Stomach smooth muscle (tissue), 2 donors: ENCODE measurements around the gene DNAH5.

Experiments
- H3K27ac ChIP-seq: one replicate; pipeline ENCODE4 v1.7.0; 2013; ENCODE audit warnings: mild to moderate bottlenecking, low read length, inconsistent platforms
- H3K27me3 ChIP-seq, 2 donors: one replicate each; pipeline ENCODE4 v1.7.0; 2013; ENCODE audit warnings: low read length in 2 of 2; ENCODE audit not compliant: insufficient read depth in 2 of 2, control insufficient read depth in 1 of 2
- H3K36me3 ChIP-seq, 2 donors: one replicate each; pipeline ENCODE4 v1.7.0; 2013; ENCODE audit warnings: low read length in 2 of 2; ENCODE audit not compliant: control insufficient read depth in 2 of 2, insufficient read depth in 2 of 2
- H3K4me1 ChIP-seq: one replicate; pipeline ENCODE4 v1.7.0; 2013; ENCODE audit warnings: low read length; ENCODE audit not compliant: control insufficient read depth, insufficient read depth
- H3K4me3 ChIP-seq, 2 donors: one replicate each; pipeline ENCODE4 v1.7.0; 2013; ENCODE audit warnings: low read length in 2 of 2
- H3K9ac ChIP-seq, 2 donors: one replicate each; pipeline ENCODE4 v1.7.0; 2013; ENCODE audit warnings: low read length in 2 of 2, mild to moderate bottlenecking in 1 of 2
- H3K9me3 ChIP-seq, 2 donors: one replicate each; pipeline ENCODE4 v1.7.0; 2013; ENCODE audit warnings: low read length in 2 of 2; ENCODE audit not compliant: control insufficient read depth in 2 of 2
- donor health status: healthy.
- donor health status: Pancreatic carcinoma.

DNAH5 gene

GRCh38 chr5:13976223-13976622, 31.7 kb upstream of the DNAH5 start:
- no peak overlapping the region for H3K27ac ChIP-seq
- peaks cover 0 to 2% of the 10 kb centered on the region in 2 donors for H3K9me3 ChIP-seq
- H3K9ac ChIP-seq, result no peak overlapping the region
- no peak overlapping the region for H3K4me3 ChIP-seq
- H3K36me3 ChIP-seq, result no peaks in the 10 kb centered on the region
- no peaks in the 10 kb centered on the region for H3K4me1 ChIP-seq
- no peaks in the 10 kb centered on the region for H3K27me3 ChIP-seq

GRCh38 chr5:13975246-13975645, 30.8 kb upstream of the DNAH5 start:
- Histone ChIP-seq H3K27ac (no peak overlapping the region), H3K27me3 (no peaks in the 10 kb centered on the region), H3K9me3 (peaks cover 0 to 2% of the 10 kb centered on the region in 2 donors), H3K9ac (no peak overlapping the region), H3K4me1 (no peaks in the 10 kb centered on the region), H3K36me3 (no peaks in the 10 kb centered on the region), H3K4me3 (no peak overlapping the region)

GRCh38 chr5:13973724-13974123, 29.2 kb upstream of the DNAH5 start:
- H3K4me1 ChIP-seq, result no peaks in the 10 kb centered on the region
- no peak overlapping the region for H3K27ac ChIP-seq
- H3K9me3 ChIP-seq, result peaks cover 0 to 2% of the 10 kb centered on the region in 2 donors
- H3K27me3 ChIP-seq, result no peaks in the 10 kb centered on the region
- no peak overlapping the region for H3K9ac ChIP-seq
- H3K4me3 ChIP-seq, result no peak overlapping the region
- no peaks in the 10 kb centered on the region for H3K36me3 ChIP-seq

- H3K27me3 ChIP-seq, result no peaks in the 10 kb centered on the region
- H3K4me1 ChIP-seq, result no peaks in the 10 kb centered on the region
- H3K27ac ChIP-seq, result no peak overlapping the region
- H3K9me3 ChIP-seq, result peaks cover 0 to 2% of the 10 kb centered on the region in 2 donors
- H3K9ac ChIP-seq, result no peak overlapping the region
- H3K4me3 ChIP-seq, result no peak overlapping the region
- H3K36me3 ChIP-seq, result no peaks in the 10 kb centered on the region
Measured at GRCh38 chr5:13972029-13972428, 27.5 kb upstream of the DNAH5 start.

GRCh38 chr5:13957032-13957645, 12.7 kb upstream of the DNAH5 start:
- no peaks in the 10 kb centered on the region for H3K27me3 ChIP-seq
- no peaks in the 10 kb centered on the region for H3K4me1 ChIP-seq
- no peak overlapping the region for H3K27ac ChIP-seq
- no peak overlapping the region for H3K9ac ChIP-seq
- H3K36me3 ChIP-seq, result no peaks in the 10 kb centered on the region
- H3K4me3 ChIP-seq, result no peak overlapping the region
- H3K9me3 ChIP-seq, result no peaks in the 10 kb centered on the region

GRCh38 chr5:13956471-13956870, 12.0 kb upstream of the DNAH5 start:
- Histone ChIP-seq H3K27ac (no peak overlapping the region), H3K4me1 (no peaks in the 10 kb centered on the region), H3K36me3 (no peaks in the 10 kb centered on the region), H3K4me3 (no peak overlapping the region), H3K27me3 (no peaks in the 10 kb centered on the region), H3K9ac (no peak overlapping the region), H3K9me3 (no peaks in the 10 kb centered on the region)

- no peak overlapping the region for H3K9ac ChIP-seq
- no peaks in the 10 kb centered on the region for H3K36me3 ChIP-seq
- no peak overlapping the region for H3K27ac ChIP-seq
Measured at GRCh38 chr5:13955896-13956295, 11.4 kb upstream of the DNAH5 start.

GRCh38 chr5:13946111-13946510, 1.6 kb upstream of the DNAH5 start:
- H3K36me3 ChIP-seq, result no peaks in the 10 kb centered on the region
- no peaks in the 10 kb centered on the region for H3K4me1 ChIP-seq
- no peaks in the 10 kb centered on the region for H3K9me3 ChIP-seq
- no peak overlapping the region for H3K9ac ChIP-seq
- no peak overlapping the region for H3K27ac ChIP-seq
- no peaks in the 10 kb centered on the region for H3K27me3 ChIP-seq
- no peak overlapping the region for H3K4me3 ChIP-seq

More at GRCh38 chr5:13955896-13956295, 11.4 kb upstream of the DNAH5 start:
- Histone ChIP-seq H3K9me3 (no peaks in the 10 kb centered on the region), H3K4me1 (no peaks in the 10 kb centered on the region), H3K4me3 (no peak overlapping the region), H3K27me3 (no peaks in the 10 kb centered on the region)

- Histone ChIP-seq H3K27me3 (no peaks in the 10 kb centered on the region), H3K4me1 (no peaks in the 10 kb centered on the region), H3K36me3 (no peaks in the 10 kb centered on the region), H3K9ac (no peak overlapping the region), H3K4me3 (no peak overlapping the region), H3K27ac (no peak overlapping the region), H3K9me3 (no peaks in the 10 kb centered on the region)
Measured at GRCh38 chr5:13945271-13945670, 783 bp upstream of the DNAH5 start.

GRCh38 chr5:13943676-13944075, 812 bp downstream of the DNAH5 start:
- no peak overlapping the region for H3K27ac ChIP-seq
- H3K27me3 ChIP-seq, result no peaks in the 10 kb centered on the region
- H3K9me3 ChIP-seq, result no peaks in the 10 kb centered on the region
- H3K4me1 ChIP-seq, result no peaks in the 10 kb centered on the region
- H3K36me3 ChIP-seq, result no peaks in the 10 kb centered on the region
- H3K4me3 ChIP-seq, result no peak overlapping the region
- H3K9ac ChIP-seq, result no peak overlapping the region

- Histone ChIP-seq H3K9me3 (no peaks in the 10 kb centered on the region), H3K27me3 (no peaks in the 10 kb centered on the region), H3K36me3 (no peaks in the 10 kb centered on the region), H3K9ac (no peak overlapping the region), H3K4me1 (no peaks in the 10 kb centered on the region), H3K4me3 (no peak overlapping the region), H3K27ac (no peak overlapping the region)
Measured at GRCh38 chr5:13941468-13941867, 3.0 kb downstream of the DNAH5 start.
